Measurements from ENCODE around the gene OR52H1. TPM values are rescaled to one million over a fixed set of nuclear protein-coding genes. Genes with fewer than 3 reads are reported as not detected.

Gene OR52H1
- total RNA-seq (2021) (not detected in 2 replicates), Bru-seq, nascent RNA (percentile 24 among the genes with signal in this experiment), BruChase-seq, experiment 1, labeled RNA remaining after a 2-hour chase (not detected), BruChase-seq, experiment 2, labeled RNA remaining after a 6-hour chase (percentile 31 among the genes with signal in this experiment)
- long read RNA-seq: 0 reads

- Histone ChIP-seq H3K27ac (ENCODE audit: low read depth, low read length, poor library complexity, severe bottlenecking) (no peak within 1 kb of the TSS), H3K4me1 (ENCODE audit: insufficient read depth, low read length, poor library complexity, severe bottlenecking) (no peaks in the 10 kb centered on the region), H3K4me3 (ENCODE audit: low read depth, low read length, poor library complexity, severe bottlenecking) (no peak within 1 kb of the TSS), H3K36me3 (ENCODE audit: insufficient read depth, low read length, poor library complexity, severe bottlenecking) (no peaks in the 10 kb centered on the region), H3K9me3 (ENCODE audit: low read depth, low read length, poor library complexity, severe bottlenecking) (no peaks in the 10 kb centered on the region), H3K27me3 (replicated peaks; ENCODE audit: insufficient read depth, low read depth, low read length, poor library complexity) (no peaks in the 10 kb centered on the region)
- BruUV-seq (replicated peaks): no TSS peak
- no peak for DNase-seq (ENCODE audit: low spot score)
- ChIA-PET POLR2A (ENCODE audit: low non-redundant PET) (no interaction called here), CTCF (no interaction called here)
- intact Hi-C loops (cut with micrococcal nuclease; ENCODE audit: unreplicated experiment): no loop called here
- TF ChIP-seq CTCF (conservative IDR thresholded peaks at IDR 0.05; ENCODE audit: low read depth, low read length): no peak
- no peak for TF ChIP-seq EZH2 (IDR thresholded peaks at IDR 0.05; ENCODE audit: borderline replicate concordance, low read depth, low read length, poor library complexity, severe bottlenecking)
Observed at GRCh38 chr11:5548440-5548839, at the start of gene OR52H1. Gene OR52H1, minus strand, starts transcription at chr11:5548540. Its CDS starts 3,035 bp downstream, at chr11:5545505.

GRCh38 chr11:5597953-5598352, 49.6 kb upstream of the OR52H1 start:
- BruUV-seq (replicated peaks): no TSS peak
- Histone ChIP-seq H3K27me3 (replicated peaks; ENCODE audit: insufficient read depth, low read depth, low read length, poor library complexity) (no peaks in the 10 kb centered on the region), H3K4me1 (ENCODE audit: insufficient read depth, low read length, poor library complexity, severe bottlenecking) (peaks cover 1% of the 10 kb centered on the region), H3K4me3 (ENCODE audit: low read depth, low read length, poor library complexity, severe bottlenecking) (no peak overlapping the region), H3K9me3 (ENCODE audit: low read depth, low read length, poor library complexity, severe bottlenecking) (no peaks in the 10 kb centered on the region), H3K36me3 (ENCODE audit: insufficient read depth, low read length, poor library complexity, severe bottlenecking) (no peaks in the 10 kb centered on the region), H3K27ac (ENCODE audit: low read depth, low read length, poor library complexity, severe bottlenecking) (no peak overlapping the region)
- CTCF ChIA-PET: no interaction called here
- POLR2A ChIA-PET (ENCODE audit: low non-redundant PET): interaction anchor here (0.7 kb wide), 1 partner anchor 214 kb away, joined by 3 read pairs; the partner anchor contains the start of gene OR51M1
- TF ChIP-seq EZH2 (IDR thresholded peaks at IDR 0.05; ENCODE audit: borderline replicate concordance, low read depth, low read length, poor library complexity, severe bottlenecking): no peak
- no peak for TF ChIP-seq CTCF (conservative IDR thresholded peaks at IDR 0.05; ENCODE audit: low read depth, low read length)
- intact Hi-C loops (cut with micrococcal nuclease; ENCODE audit: unreplicated experiment): no loop called here
- no peak for DNase-seq (ENCODE audit: low spot score)

- no peaks in the 10 kb centered on the region for H3K36me3 ChIP-seq (ENCODE audit: insufficient read depth, low read length, poor library complexity, severe bottlenecking)
- H3K9me3 ChIP-seq (ENCODE audit: low read depth, low read length, poor library complexity, severe bottlenecking): no peaks in the 10 kb centered on the region
- CTCF ChIA-PET: no interaction called here
- no TSS peak for BruUV-seq (replicated peaks)
- POLR2A ChIA-PET (ENCODE audit: low non-redundant PET): no interaction called here
- no peak within 1 kb of the TSS for H3K27ac ChIP-seq (ENCODE audit: low read depth, low read length, poor library complexity, severe bottlenecking)
- DNase-seq (ENCODE audit: low spot score): no peak
- TF ChIP-seq EZH2 (IDR thresholded peaks at IDR 0.05; ENCODE audit: borderline replicate concordance, low read depth, low read length, poor library complexity, severe bottlenecking) (no peak), CTCF (conservative IDR thresholded peaks at IDR 0.05; ENCODE audit: low read depth, low read length) (no peak)
- intact Hi-C loops (cut with micrococcal nuclease; ENCODE audit: unreplicated experiment): no loop called here
- peaks cover 3% of the 10 kb centered on the region for H3K4me1 ChIP-seq (ENCODE audit: insufficient read depth, low read length, poor library complexity, severe bottlenecking)
- no peaks in the 10 kb centered on the region for H3K27me3 ChIP-seq (replicated peaks; ENCODE audit: insufficient read depth, low read depth, low read length, poor library complexity)
- H3K4me3 ChIP-seq (ENCODE audit: low read depth, low read length, poor library complexity, severe bottlenecking): peak within 1 kb of the TSS; percentile 39
Observed at GRCh38 chr11:5596607-5597201, 48.4 kb upstream of the OR52H1 start, which contains the start of gene TRIM6. Gene TRIM6, plus strand, starts transcription at chr11:5596637. Its CDS starts 261 bp downstream, at chr11:5596898.
